K562 (cell line): Measurements from ENCODE around the gene EVPL. TPM values are rescaled to one million over a fixed set of nuclear protein-coding genes. Genes with fewer than 3 reads are reported as not detected.

Experiments
- ATAC-seq: fragments of 200-7000 bp; cut with Tn5 transposase; 3 replicates; pipeline ENCODE4 v1.9.1; 2020; ENCODE audit warnings: moderate library complexity
- BruUV-seq: library from RNA; stranded (reverse); fragments of 400-500 nt; replicated peaks from 2 replicates; lab custom pipeline; 2021; lab: Mats Ljungman, UMichigan
- CTCF ChIA-PET: fragments of 300-600 bp; formaldehyde crosslinking; extraction: SDS; loops from one replicate; lab custom pipeline; 2021; ENCODE audit warnings: low intra/inter-chr PET ratio; lab: Yijun Ruan, JAX
- POLR2A ChIA-PET: fragments of 300-600, 350-650 bp; sonication (Branson Sonifier 250); formaldehyde crosslinking; extraction: SDS; loops from one replicate; lab custom pipeline; 2021; ENCODE audit warnings: antibody characterized with exemption, inconsistent platforms; lab: Yijun Ruan, JAX
- DNase-seq, 4 experiments: peaks; one replicate each; pipeline versions ENCODE4 v3.0.0 to v3.0.0-alpha.2; 2011 to 2018; ENCODE audit warnings: low spot score in 3 of 4, mixed read lengths in 3 of 4; ENCODE audit errors: extremely low read depth in 1 of 4
- FAIRE-seq: peaks from 2 replicates; lab custom pipeline; 2011; peaks lifted over from hg19 to GRCh38; lab: Jason Lieb, UNC
- H2AFZ ChIP-seq: 2 replicates; pipeline ENCODE4 v1.6.0; 2011; ENCODE audit warnings: low read depth, low read length, control low read depth, inconsistent platforms
- H3K27ac ChIP-seq: fragments of 200-600 bp; 3 replicates; pipeline ENCODE4 v1.8.0; 2011; ENCODE audit warnings: low read depth, mild to moderate bottlenecking, control low read depth, inconsistent platforms, low read length, moderate library complexity, mixed read lengths; ENCODE audit errors: extremely low read depth
- H3K27me3 ChIP-seq, 2 experiments: fragments of 300-600 bp in 1 of 2; 2 replicates in 1 of 2; 3 replicates in 1 of 2; pipeline versions ENCODE4 v1.6.0 to v1.8.0; 2011; ENCODE audit warnings: inconsistent platforms in 2 of 2, low read length in 2 of 2, mild to moderate bottlenecking in 1 of 2, mixed read lengths in 1 of 2, moderate library complexity in 1 of 2; ENCODE audit not compliant: control insufficient read depth in 2 of 2, insufficient read depth in 2 of 2
- H3K36me3 ChIP-seq: fragments of 300-600 bp; 3 replicates; pipeline ENCODE4 v1.8.0; 2011; ENCODE audit warnings: mild to moderate bottlenecking, low read length, inconsistent platforms; ENCODE audit not compliant: control insufficient read depth, insufficient read depth
- H3K4me1 ChIP-seq, 2 experiments: fragments of 200-600 bp in 1 of 2; replicated peaks in 1 of 2; 2 replicates in 1 of 2; 3 replicates in 1 of 2; pipeline versions ENCODE4 v1.5.1 to v1.8.0; 2011; ENCODE audit warnings: inconsistent platforms in 2 of 2, low read length in 2 of 2, mild to moderate bottlenecking in 1 of 2, mixed read lengths in 1 of 2, moderate library complexity in 1 of 2; ENCODE audit not compliant: control insufficient read depth in 2 of 2, insufficient read depth in 2 of 2
- H3K4me2 ChIP-seq: 2 replicates; pipeline ENCODE4 v1.6.1; 2011; ENCODE audit warnings: low read length, control low read depth, inconsistent platforms, mixed read lengths; ENCODE audit not compliant: insufficient read depth
- H3K4me3 ChIP-seq: fragments of 200-600 bp; sonication (generic), shearing (Covaris generic); 2 replicates; pipeline ENCODE4 v1.5.1; 2016; ENCODE audit warnings: control low read depth, inconsistent platforms
- H3K79me2 ChIP-seq: fragments of 200-600 bp; 3 replicates; pipeline ENCODE4 v1.8.0; 2011; ENCODE audit warnings: low read length, inconsistent platforms; ENCODE audit not compliant: control insufficient read depth, insufficient read depth
- H3K9ac ChIP-seq, 2 experiments: 2 replicates each; pipeline versions ENCODE4 v1.6.0 to v1.6.1; 2011; ENCODE audit warnings: low read depth in 2 of 2, low read length in 2 of 2, control low read depth in 1 of 2, inconsistent platforms in 1 of 2, mild to moderate bottlenecking in 1 of 2, mixed read lengths in 1 of 2; ENCODE audit not compliant: insufficient read depth in 1 of 2
- H3K9me1 ChIP-seq: one replicate; pipeline ENCODE4 v1.6.0; 2011; ENCODE audit warnings: inconsistent platforms, mild to moderate bottlenecking, low read length, moderate library complexity; ENCODE audit not compliant: control insufficient read depth, insufficient read depth
- H3K9me3 ChIP-seq: replicated peaks from 2 replicates; pipeline ENCODE4 v1.5.1; 2011; ENCODE audit warnings: low read depth, low read length, inconsistent platforms; ENCODE audit not compliant: control insufficient read depth, insufficient read depth
- H4K20me1 ChIP-seq: replicated peaks from 2 replicates; pipeline ENCODE4 v1.6.1; 2011; ENCODE audit warnings: low read length, inconsistent platforms, mixed read lengths; ENCODE audit not compliant: control insufficient read depth, insufficient read depth
- ELF1 ChIP-seq: fragments of 200-800 bp; sonication (Bioruptor generic); IDR thresholded peaks from 2 replicates; pipeline ENCODE4 v1.6.1; 2016; ENCODE audit warnings: missing genetic modification characterization, missing compliant biosample characterization
- SAFB2 ChIP-seq: fragments of 200-400 bp; formaldehyde crosslinking; IDR thresholded peaks from 2 replicates; pipeline ENCODE4 v1.6.1; 2018; ENCODE audit warnings: borderline replicate concordance, low read length, low read depth, moderate library complexity; ENCODE audit not compliant: severe bottlenecking
- ZBTB33 ChIP-seq: sonication (generic); formaldehyde crosslinking; IDR thresholded peaks from 2 replicates; pipeline ENCODE4 v1.8.1; 2023; ENCODE audit warnings: mild to moderate bottlenecking, missing genetic modification reagents
- WGBS: fragments of 100-300 bp; shearing (Covaris generic); methylation state at CpG from one replicate; pipeline ENCODE4 v1.1.6; 2016; ENCODE audit warnings: low coverage, mixed read lengths; ENCODE audit not compliant: insufficient coverage; ENCODE audit errors: missing lambda C conversion rate; 5-methylcytosine and 5-hydroxymethylcytosine counted together
- in situ Hi-C: fragments of 300-500 bp; cut with MboI; formaldehyde crosslinking; loops from 4 replicates; pipeline ENCODE4 v1.15.0; 2018; ENCODE audit warnings: inconsistent platforms, mixed read lengths
- intact Hi-C: fragments of 100-400 bp; cut with micrococcal nuclease; formaldehyde crosslinking; loops from 2 replicates; pipeline ENCODE4 v1.14.2; 2022
- polyA plus RNA-seq, 8 experiments: library from polyadenylated mRNA; depleted of rRNA in 4 of 8; stranded (reverse) in 5 of 8; unstranded in 3 of 8; fragments of >200 nt; fragmentation: Nextera tagmentation in 2 of 8; fragmentation: Illumina TruSeq in 1 of 8; extraction: Ambion mirVana in 2 of 8; extraction: Trizol in 1 of 8; gene quantifications; 2 replicates each; pipeline versions ENCODE4 v1.2.1 to v1.2.3, GENCODE V29; 2011 to 2014; ENCODE audit warnings: inconsistent platforms in 1 of 8, missing spikeins in 1 of 8
- total RNA-seq, 7 experiments: library from RNA; depleted of rRNA in 6 of 7; stranded (reverse); fragments of >200 nt in 6 of 7; fragmentation: Illumina TruSeq in 2 of 7; extraction: Trizol in 2 of 7; gene quantifications; 2 replicates each; pipeline versions ENCODE4 v1.2.1 to v1.2.3, GENCODE V29; 2011 to 2021; ENCODE audit warnings: low replicate concordance in 1 of 7

EVPL gene
- total and polyA plus RNA-seq, 9 of the 15 experiments (the other 6 are each of a cell fraction or from before 2014, with no cell fraction given), result 0.08 to 0.18 (median 0.16) TPM; not detected in 5

DNA sequence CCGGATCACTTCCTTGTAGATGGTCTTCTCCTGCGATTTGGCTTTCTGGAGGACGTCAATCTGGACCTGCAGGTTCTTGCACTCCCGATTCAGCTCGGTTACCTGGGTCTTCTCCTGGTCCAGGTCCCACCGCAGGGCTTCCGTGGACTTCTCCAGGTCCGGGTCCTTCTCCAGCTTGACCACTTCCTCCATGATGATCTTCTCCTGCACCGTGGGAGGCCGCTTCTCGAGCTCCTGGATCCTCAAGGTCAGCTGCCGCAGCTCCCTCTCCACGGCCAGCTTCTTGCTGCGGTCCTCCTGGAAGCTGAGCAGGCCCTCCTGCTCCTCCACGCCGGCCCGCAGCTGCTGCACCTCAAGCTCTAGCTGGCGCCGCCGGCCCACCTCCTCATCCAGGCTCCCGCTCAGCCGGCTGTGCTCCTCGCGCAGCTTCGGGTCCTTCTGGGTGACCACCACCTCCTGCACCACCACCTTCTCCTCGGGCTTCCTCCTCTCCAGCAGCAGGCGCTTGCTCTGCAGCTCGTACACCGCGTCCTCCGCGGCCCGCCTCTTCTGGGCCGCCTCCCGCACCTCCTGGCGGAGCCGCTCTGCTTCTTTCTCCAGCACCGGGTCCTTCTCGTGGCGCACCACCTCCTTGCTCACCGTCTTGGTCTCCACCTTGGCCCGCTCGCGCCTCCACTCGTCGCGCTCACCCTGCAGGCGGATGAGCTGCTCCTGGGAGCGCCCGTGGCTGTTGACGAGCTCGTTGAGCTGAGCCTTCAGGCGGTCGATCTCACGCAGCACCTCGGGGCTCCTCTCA, 18.3 kb downstream of the EVPL start:
- H3K4me3 ChIP-seq, result no peak overlapping the region
- H3K27ac ChIP-seq, result no peak overlapping the region
- peaks cover 7% of the 10 kb centered on the region; the same call in 2 of the 3 replicates for H3K36me3 ChIP-seq
- H2AFZ ChIP-seq, result no peak overlapping the region
- H3K27me3 ChIP-seq, result peaks cover 37 to 52% of the 10 kb centered on the region in 2 experiments
- in situ Hi-C loops, result loop anchor here (5.0 to 10.0 kb wide), 3 partner anchors 102 to 283 kb away; a partner anchor contains a TSS
- no peaks in the 10 kb centered on the region for H3K9me3 ChIP-seq
- peak overlapping the region in 1 of 2 experiments; percentile 21; a peak in 1 of 4 replicates for H3K9ac ChIP-seq
- no peak for ATAC-seq
- peaks cover 0 to 38% of the 10 kb centered on the region in 2 experiments; a peak in 3 of 5 replicates for H3K4me1 ChIP-seq
- FAIRE-seq, result no peak
- intact Hi-C loops, result loop anchor here (10.0 kb wide), 1 partner anchor 254 kb away; no protein-coding TSS in a partner anchor
- 17% methylated on average over 49 of the region's 56 CpGs for WGBS
- BruUV-seq, result no TSS peak
- DNase-seq, result peak in 1 of 4 experiments; percentile 25
- no peak overlapping the region for H3K4me2 ChIP-seq
- no peaks in the 10 kb centered on the region for H3K79me2 ChIP-seq
- H4K20me1 ChIP-seq, result 0 out of 2 replicates have a peak, but pooled peaks cover 2% of the 10 kb centered on the region
- no peaks in the 10 kb centered on the region for H3K9me1 ChIP-seq
- TF ChIP-seq ELF1 (tag) (no peak), ZBTB33 (peak; percentile 89), SAFB2 (no peak)
- TF ChIP-seq, all 486 proteins: peak for 1
- POLR2A ChIA-PET, result interaction anchor here (0.6 to 2.0 kb wide), 10 partner anchors 8 to 271 kb away, joined by 3 to 9 read pairs (median 4); partner anchors contain the start of gene CDK3
- CTCF ChIA-PET, result interaction anchor here (0.6 kb wide), 1 partner anchor 294 kb away, joined by 3 read pairs; no protein-coding TSS in a partner anchor
